NCI-H2029 treated with DMSO at 0.1 percent for 48 hours (cell line): ENCODE data around the gene SNRPF.

Source experiments
- DNase-seq: peaks from one replicate; lab custom pipeline; 2025; lab: John Stamatoyannopoulos, UW

Gene SNRPF

GRCh38 chr12:95859947-95860850, 1.4 kb downstream of the SNRPF start:
- DNase-seq: no peak

GRCh38 chr12:95862038-95862437, 3.3 kb downstream of the SNRPF start:
- DNase-seq: no peak

DNA sequence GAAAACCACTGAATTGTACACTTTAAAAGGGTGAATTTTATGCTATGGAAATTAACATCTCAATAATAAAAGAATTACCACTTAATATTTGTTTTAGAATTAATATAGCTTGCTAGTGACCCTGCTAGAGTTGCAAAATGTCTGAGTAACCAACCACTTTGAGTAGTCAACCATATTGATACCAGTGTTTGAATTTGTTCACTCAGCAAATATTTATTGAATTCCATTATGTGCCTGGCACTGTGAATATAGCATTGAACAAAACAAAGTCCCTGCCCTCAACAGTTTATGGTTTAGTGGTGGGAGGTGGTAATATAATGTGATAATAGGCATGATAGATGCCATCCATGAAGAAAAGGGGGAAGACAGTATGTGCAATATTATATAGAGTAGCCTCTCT, 4.6 kb downstream of the SNRPF start:
- no peak for DNase-seq

- DNase-seq: no peak
Measured at GRCh38 chr12:95870897-95871296, 12.1 kb downstream of the SNRPF start.

DNA sequence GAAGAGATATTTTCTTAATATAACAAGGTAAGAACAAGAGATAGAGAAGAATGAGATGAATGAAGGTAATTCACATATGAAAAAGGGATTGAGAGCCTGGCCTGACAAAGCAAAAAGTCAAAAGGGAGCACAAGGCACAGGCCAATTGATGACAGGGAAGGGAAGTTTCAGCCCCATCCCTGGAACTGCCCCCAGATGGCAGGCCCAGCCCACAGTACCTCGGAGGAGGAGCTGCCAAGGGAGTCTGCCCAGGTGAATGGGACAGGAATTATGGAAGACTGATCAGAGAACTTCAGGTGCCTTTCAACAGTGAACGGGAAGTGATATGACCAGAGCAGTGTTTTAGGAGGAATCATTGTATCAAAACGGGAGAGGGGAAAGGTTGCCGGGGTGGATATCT, 15.7 kb downstream of the SNRPF start:
- DNase-seq: no peak

DNA sequence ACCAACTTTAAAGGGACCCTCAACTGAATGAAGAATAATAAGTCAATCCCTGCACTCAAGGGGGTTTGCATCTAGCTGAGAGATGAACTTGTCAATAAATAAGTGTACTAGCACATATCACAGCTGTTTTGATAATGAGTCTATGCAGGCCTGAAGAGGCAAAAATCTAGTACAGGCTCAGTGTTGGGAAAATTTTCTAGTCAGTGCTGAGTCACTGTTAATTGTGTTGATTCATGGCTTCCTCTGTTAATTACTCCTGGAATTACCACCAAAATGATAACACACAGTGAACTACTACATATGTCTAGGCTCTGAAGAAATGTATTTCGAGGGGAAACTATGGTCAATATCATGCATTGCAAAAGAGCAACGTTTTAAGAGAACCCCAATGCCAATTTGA, 18.9 kb downstream of the SNRPF start:
- no peak for DNase-seq

- no peak for DNase-seq
Measured at GRCh38 chr12:95880895-95881294, 22.1 kb downstream of the SNRPF start.

DNA sequence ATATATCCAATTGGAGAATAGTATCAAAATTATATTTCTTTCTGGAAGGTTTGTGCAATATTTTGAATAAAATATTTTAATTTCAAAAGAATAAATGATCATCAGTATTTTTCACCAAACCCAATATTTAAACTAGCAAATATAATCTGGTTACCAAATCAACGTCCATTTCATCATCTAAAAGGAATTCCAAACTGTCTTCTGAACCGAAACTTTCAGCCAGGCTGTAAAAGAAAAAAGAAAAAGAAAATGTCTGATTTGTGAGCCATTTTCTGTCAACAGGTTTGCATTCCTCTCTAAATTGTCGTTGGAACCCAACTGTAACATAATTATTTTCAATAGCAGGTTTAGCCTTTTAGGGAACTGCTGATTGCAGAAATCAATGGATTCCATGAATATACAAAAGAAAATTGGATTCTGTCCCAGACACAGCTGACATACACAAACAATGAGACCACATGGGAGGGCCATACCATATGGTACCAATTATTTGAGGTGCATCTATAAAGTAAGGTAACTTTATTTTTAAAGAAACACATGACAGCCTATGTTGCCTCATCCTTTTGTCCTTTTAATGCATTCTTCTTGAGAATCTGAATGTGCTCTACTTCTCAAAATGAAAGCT, 22.7 kb downstream of the SNRPF start:
- DNase-seq: no peak

DNA sequence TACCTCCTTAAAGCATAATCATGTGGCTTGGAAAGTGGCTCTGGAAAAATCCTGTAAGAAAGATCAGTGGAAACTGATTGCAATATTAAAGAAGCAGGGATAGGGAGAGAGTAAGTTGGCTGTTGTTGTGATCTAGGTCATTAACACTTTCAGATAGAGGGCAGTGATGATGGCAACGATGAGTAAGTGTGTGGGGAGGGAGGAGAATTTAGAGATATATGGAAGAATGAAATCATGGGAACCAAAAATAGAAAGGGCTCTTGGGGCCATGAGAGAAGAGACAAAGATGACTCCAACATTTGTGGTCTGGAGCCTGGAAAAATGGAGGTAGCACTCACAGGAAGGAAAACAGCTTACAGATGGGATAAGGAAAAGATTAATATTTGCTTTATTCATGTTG, 23.3 kb downstream of the SNRPF start:
- DNase-seq: no peak

DNA sequence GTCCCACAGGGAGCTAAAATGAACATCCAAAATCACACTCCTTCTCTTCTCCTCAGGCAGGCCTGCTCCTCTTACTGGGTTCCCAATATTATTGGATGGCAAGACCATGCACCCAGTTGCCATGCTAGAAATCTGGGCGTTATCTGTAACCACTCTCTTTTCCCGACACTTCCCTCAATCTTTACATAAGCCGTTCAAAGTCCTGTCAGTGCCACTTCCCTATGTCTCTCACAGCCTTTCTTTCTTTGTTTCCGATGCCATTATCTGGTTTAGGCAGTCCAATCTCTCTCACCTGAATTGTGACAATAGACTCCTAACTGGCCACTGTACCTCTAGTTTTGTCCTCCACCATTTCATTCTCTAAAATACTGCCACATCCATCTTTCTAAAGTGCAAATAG, 24.1 kb downstream of the SNRPF start:
- no peak for DNase-seq

DNA sequence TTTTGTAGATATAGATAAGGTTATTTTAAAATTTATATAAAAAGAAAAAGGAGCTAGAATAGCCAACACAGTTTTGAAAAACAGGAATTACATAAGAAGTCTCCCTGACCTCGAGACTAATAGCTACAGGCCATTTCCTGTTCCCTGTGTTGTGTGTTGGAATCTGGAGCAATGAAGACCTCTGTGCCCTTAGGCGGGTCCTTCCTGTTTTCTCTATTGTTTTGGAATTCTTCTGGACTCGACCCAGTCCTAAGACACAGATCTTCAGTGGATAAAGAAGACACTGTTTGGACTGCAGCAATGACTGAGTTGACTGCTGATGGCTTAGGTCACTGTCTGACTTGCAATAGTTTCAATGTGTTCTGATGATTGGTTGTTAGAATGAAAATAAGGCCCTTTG, 26.2 kb downstream of the SNRPF start:
- no peak for DNase-seq

DNA sequence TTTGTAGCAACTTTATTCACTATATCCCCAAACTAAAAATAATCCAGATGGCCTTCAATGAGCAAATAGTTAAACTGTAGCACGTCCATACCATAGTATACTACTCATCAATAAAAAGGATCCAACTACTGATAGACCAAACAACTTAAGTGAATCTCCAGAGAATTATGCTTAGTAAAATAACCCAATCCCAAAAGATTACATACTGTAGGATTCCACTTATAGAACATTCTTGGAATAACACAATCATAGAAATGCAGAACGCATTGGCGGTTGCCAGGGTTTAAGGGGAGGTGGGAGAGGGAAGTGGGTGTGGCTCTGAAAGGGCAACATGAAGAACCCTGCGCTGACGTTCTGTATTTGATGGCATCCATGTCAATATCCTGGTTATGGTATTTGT, 28.6 kb downstream of the SNRPF start:
- DNase-seq: no peak

GRCh38 chr12:95890958-95891357, 32.2 kb downstream of the SNRPF start:
- DNase-seq: no peak

- no peak for DNase-seq
Measured at GRCh38 chr12:95896846-95897245, 38.1 kb downstream of the SNRPF start.

DNA sequence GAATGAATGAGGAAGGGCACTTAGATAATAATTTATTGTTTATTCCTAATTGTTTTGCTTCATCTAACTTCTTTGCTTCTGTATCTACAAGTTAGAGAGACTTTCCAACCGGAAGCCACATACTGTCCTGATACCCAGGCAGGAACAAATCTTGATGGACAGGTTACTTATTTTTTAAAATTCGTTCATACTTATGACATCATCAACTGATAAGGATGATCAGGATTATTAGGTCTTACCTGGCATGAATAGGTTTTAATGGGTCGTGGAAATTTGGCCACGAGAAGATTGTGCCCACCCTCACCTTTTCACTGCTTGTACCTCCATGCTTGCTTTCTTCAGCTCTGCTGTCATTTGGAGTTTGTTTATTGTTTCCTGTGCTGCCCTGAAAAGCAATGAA, 39.3 kb downstream of the SNRPF start:
- DNase-seq: no peak

DNA sequence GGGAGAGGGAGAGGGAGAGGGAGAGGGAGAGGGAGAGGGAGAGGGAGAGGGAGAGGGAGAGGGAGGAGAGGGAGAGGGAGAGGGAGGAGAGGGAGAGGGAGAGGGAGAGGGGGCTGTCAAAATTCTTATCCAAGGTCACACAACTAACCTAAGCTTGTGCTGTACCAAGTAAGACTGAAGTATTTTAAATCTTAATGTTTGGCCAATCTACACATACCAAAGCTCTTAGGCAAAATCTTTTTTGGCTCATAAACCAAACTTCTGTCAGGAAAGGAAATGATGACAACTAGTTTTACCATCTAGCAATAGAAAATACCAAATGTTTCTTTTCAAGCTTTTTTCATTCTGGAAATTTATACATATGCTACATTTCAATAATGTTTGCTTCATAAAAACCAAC, 49.8 kb downstream of the SNRPF start:
- DNase-seq: no peak

DNA sequence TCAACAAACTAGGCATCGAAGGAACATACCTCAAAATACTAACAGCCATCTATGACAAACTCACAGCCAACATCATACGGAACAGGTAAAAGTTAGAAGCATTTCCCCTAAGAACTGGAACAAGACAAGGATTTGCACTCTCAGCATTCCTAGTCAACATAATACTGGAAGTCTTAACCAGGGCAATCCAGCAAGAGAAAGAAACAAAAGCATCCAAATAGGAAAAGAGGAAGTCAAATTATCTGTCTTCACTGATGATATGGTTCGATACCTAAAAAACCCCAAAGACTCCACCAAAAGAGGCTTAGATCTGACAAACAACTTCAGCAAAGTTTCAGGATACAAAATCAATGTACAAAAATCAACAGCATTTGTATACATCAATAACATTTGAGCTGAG, 51.1 kb downstream of the SNRPF start:
- no peak for DNase-seq
